ENCODE measurements around the gene GABRB3. TPM values are rescaled to one million over a fixed set of nuclear protein-coding genes. Genes with fewer than 3 reads are reported as not detected.

Gene GABRB3
- total and polyA plus RNA-seq, 2 donors (not counting 3 experiments of a cell fraction or from before 2014, with no cell fraction given): 0.03 TPM; not detected in 1

- FAIRE-seq (no peak), DNase-seq (ENCODE audit: low read depth, low spot score) (no peak)
- TF ChIP-seq MYC (IDR thresholded peaks at IDR 0.05; ENCODE audit: low read depth, low read length) (no peak), CTCF (IDR thresholded peaks at IDR 0.05; ENCODE audit: extremely low read depth in 1 of 2, insufficient read depth in 1 of 2, low read depth in 1 of 2, low read length in 2 of 2) (no peak), POLR2AphosphoS5 (IDR thresholded peaks at IDR 0.05; ENCODE audit: insufficient read depth, low read depth, low read length) (no peak), EZH2 (IDR thresholded peaks at IDR 0.05; ENCODE audit: borderline replicate concordance, low read depth, low read length, severe bottlenecking) (no peak), GATA2 (IDR thresholded peaks at IDR 0.05; ENCODE audit: insufficient read depth, insufficient read length, low read depth, low read length) (no peak), JUN (IDR thresholded peaks at IDR 0.05; ENCODE audit: borderline replicate concordance, insufficient read depth, insufficient read length, low read depth) (no peak), MAX (IDR thresholded peaks at IDR 0.05; ENCODE audit: insufficient read depth, insufficient read length) (no peak), FOS (IDR thresholded peaks at IDR 0.05; ENCODE audit: borderline replicate concordance, insufficient read depth, low read length) (no peak), POLR2A (IDR thresholded peaks at IDR 0.05; ENCODE audit: low read depth, low read length) (no peak)
- no peak overlapping the region for H3K4me3 ChIP-seq (replicated peaks in 1 of 3; ENCODE audit: insufficient read depth in 1 of 3, low read depth in 1 of 3, low read length in 3 of 3)
- H4K20me1 ChIP-seq (replicated peaks; ENCODE audit: control insufficient read depth, extremely low read depth, insufficient read depth, low read length): no peaks in the 10 kb centered on the region
- H3K9me1 ChIP-seq (replicated peaks; ENCODE audit: control insufficient read depth, extremely low read depth, insufficient read depth, low read length): no peaks in the 10 kb centered on the region
- no peak overlapping the region for H3K27ac ChIP-seq (ENCODE audit: insufficient read depth, low read depth, low read length)
- BruUV-seq (replicated peaks): no TSS peak
- H3K9me3 ChIP-seq (replicated peaks; ENCODE audit: control insufficient read depth, insufficient read depth, low read length): peaks cover 8% of the 10 kb centered on the region
- dilution Hi-C loops (cut with MboI; ENCODE audit: extremely low pct_ligation_motif_present, low sequenced_read_pairs): no loop called here
- no peaks in the 10 kb centered on the region for H3K27me3 ChIP-seq (ENCODE audit: control insufficient read depth in 2 of 2, insufficient read depth in 2 of 2, low read length in 2 of 2)
- H3K79me2 ChIP-seq (ENCODE audit: control insufficient read depth, insufficient read depth, low read length): no peaks in the 10 kb centered on the region
- H3K4me2 ChIP-seq (ENCODE audit: insufficient read depth, low read length): no peak overlapping the region
- ChIA-PET POLR2A (no interaction called here), CTCF (no interaction called here)
- H3K4me1 ChIP-seq (ENCODE audit: control insufficient read depth, extremely low read depth, insufficient read depth, low read length): no peaks in the 10 kb centered on the region
- intact Hi-C loops (cut with micrococcal nuclease): no loop called here
- H3K36me3 ChIP-seq (ENCODE audit: control insufficient read depth in 2 of 2, extremely low read depth in 1 of 2, insufficient read depth in 2 of 2, low read length in 2 of 2): no peaks in the 10 kb centered on the region
- H3K9ac ChIP-seq (replicated peaks; ENCODE audit: extremely low read depth, insufficient read depth, low read length): no peak overlapping the region
- no peak overlapping the region for H2AFZ ChIP-seq (ENCODE audit: low read depth, low read length)
Observed at GRCh38 chr15:26689462-26689861, 83.4 kb downstream of the GABRB3 start.

All from endothelial cell of umbilical vein (primary cell).